GM13976 (cell line): ENCODE data around the gene SAYSD1.
"Not testable (repeated sequence)": the region's sequence is repeated elsewhere in the genome, so short reads cannot be mapped to it uniquely, and the experiment has no call there.

Experiments
- DNase-seq: peaks from one replicate; pipeline ENCODE4 v3.0.0; 2012; ENCODE audit warnings: low spot score
- CTCF ChIP-seq: IDR thresholded peaks from 2 replicates; pipeline ENCODE4 v1.5.1; 2012; ENCODE audit warnings: borderline replicate concordance, mild to moderate bottlenecking; ENCODE audit not compliant: insufficient read depth; ENCODE audit errors: extremely low read depth, missing control alignments, control extremely low read depth
- in situ Hi-C: fragments of 300-500 bp; cut with MboI; formaldehyde crosslinking; loops from one replicate; pipeline ENCODE4 v1.12.0; 2022; ENCODE audit warnings: low sequenced_read_pairs, mixed read lengths, inconsistent platforms; ENCODE audit not compliant: unreplicated experiment

Gene SAYSD1

GRCh38 chr6:39151211-39151610 lies 36.2 kb upstream of the SAYSD1 start:
- in situ Hi-C loops: no loop called here
- no peak for TF ChIP-seq CTCF
- DNase-seq: no peak

GRCh38 chr6:39144481-39145173 lies 29.6 kb upstream of the SAYSD1 start:
- no peak for TF ChIP-seq CTCF
- in situ Hi-C loops: no loop called here
- no peak for DNase-seq

- TF ChIP-seq CTCF: no peak
- DNase-seq: no peak
- in situ Hi-C loops: no loop called here
These were observed 28.4 kb upstream of the SAYSD1 start for GRCh38 chr6:39143238-39143930.

GRCh38 chr6:39140556-39141167 lies 25.7 kb upstream of the SAYSD1 start:
- in situ Hi-C loops: no loop called here
- no peak for DNase-seq
- no peak for TF ChIP-seq CTCF

- peak; percentile 24 for DNase-seq
- in situ Hi-C loops: no loop called here
- TF ChIP-seq CTCF: no peak
These were observed 22.3 kb upstream of the SAYSD1 start for GRCh38 chr6:39137245-39137644.

GRCh38 chr6:39136207-39136606 lies 21.2 kb upstream of the SAYSD1 start:
- in situ Hi-C loops, DNase-seq: not testable (repeated sequence)

- DNase-seq, in situ Hi-C loops: not testable (repeated sequence)
These were observed 19.8 kb upstream of the SAYSD1 start for GRCh38 chr6:39134761-39135160.
